H1 (cell line): ENCODE measurements around the gene WASL. TPM values are rescaled to one million over a fixed set of nuclear protein-coding genes. Genes with fewer than 3 reads are reported as not detected.

Source experiments
- polyA plus RNA-seq, 7 experiments: library from polyadenylated mRNA; depleted of rRNA in 3 of 7; stranded (reverse) in 5 of 7; unstranded in 2 of 7; fragments of >200 nt in 5 of 7; fragments of 200-250 nt in 2 of 7; gene quantifications; 1 replicate in 5 of 7; 2 replicates in 1 of 7; 4 replicates in 1 of 7; pipeline versions ENCODE4 v1.2.1 to v1.2.3, GENCODE V29; 2011 to 2013; ENCODE audit warnings: missing spikeins in 2 of 7, mixed read lengths in 2 of 7
- small RNA-seq: library from polyadenylated mRNA; stranded (forward); fragments of <200 nt; extraction: miRNeasy Mini kit (QIAGEN cat#:217004); gene quantifications from one replicate; pipeline ENCODE3, GENCODE V24; 2013; ENCODE audit not compliant: insufficient read depth
- total RNA-seq: library from RNA; stranded (reverse); fragmentation: NEBNext Ultra II Directional; extraction: Animal tissue kit (Norgen Biotek cat#: 25700); gene quantifications from 2 replicates; pipeline ENCODE4 v1.2.1, GENCODE V29; 2021

WASL gene
- total and polyA plus RNA-seq, 2 of the 8 experiments (the other 6 are each of a cell fraction or from before 2014, with no cell fraction given), result 7.7 to 38.9 TPM

Small RNA genes within 50 kb of the gene (small RNA-seq; reads per million reads assigned to genes)
- gene RNU6-11P, result not detected

Other genes starting within 250 kb of the WASL start
- gene IQUB, start 214.4 kb downstream of the WASL start, total RNA-seq, result 0.82 and 0.96 TPM in 2 replicates
- 0.08 and 0.12 TPM in 2 replicates for gene IQUB, start 214.4 kb downstream of the WASL start, polyA plus RNA-seq (2011; rRNA removed)
- gene NDUFA5, start 191.2 kb downstream of the WASL start, total RNA-seq, result 74.9 and 76.3 TPM in 2 replicates
- 3.4 and 7.6 TPM in 2 replicates for gene NDUFA5, start 191.2 kb downstream of the WASL start, polyA plus RNA-seq (2011; rRNA removed)
- gene ASB15, start 147.2 kb downstream of the WASL start, total RNA-seq, result not detected in 2 replicates
- not detected in 2 replicates for gene ASB15, start 147.2 kb downstream of the WASL start, polyA plus RNA-seq (2011; rRNA removed)
- 0.22 TPM in 1 of 2 replicates, not detected in the other for gene LMOD2, start 93.1 kb downstream of the WASL start, total RNA-seq
- 0.03 TPM in 1 of 2 replicates, not detected in the other for gene LMOD2, start 93.1 kb downstream of the WASL start, polyA plus RNA-seq (2011; rRNA removed)
- gene HYAL4, start 96.2 kb upstream of the WASL start, total RNA-seq, result not detected in 2 replicates
- gene HYAL4, start 96.2 kb upstream of the WASL start, polyA plus RNA-seq (2011; rRNA removed), result not detected in 2 replicates
- gene SPAM1, start 176.2 kb upstream of the WASL start, total RNA-seq, result not detected in 2 replicates
- not detected in 2 replicates for gene SPAM1, start 176.2 kb upstream of the WASL start, polyA plus RNA-seq (2011; rRNA removed)